GM10266 (cell line): ENCODE measurements around the gene SLC27A4.

Source experiments
- DNase-seq: peaks from one replicate; pipeline ENCODE4 v3.0.0; 2012; ENCODE audit errors: extremely low spot score
- CTCF ChIP-seq: IDR thresholded peaks from 2 replicates; pipeline ENCODE4 v1.5.1; 2012; ENCODE audit warnings: mild to moderate bottlenecking, low read depth; ENCODE audit not compliant: control insufficient read depth, insufficient read depth; ENCODE audit errors: missing control alignments

The SLC27A4 gene

GRCh38 chr9:128341435-128341849 lies 1.1 kb downstream of the SLC27A4 start:
- TF ChIP-seq CTCF: peak; percentile 76
- peak; percentile 89 for DNase-seq

DNA sequence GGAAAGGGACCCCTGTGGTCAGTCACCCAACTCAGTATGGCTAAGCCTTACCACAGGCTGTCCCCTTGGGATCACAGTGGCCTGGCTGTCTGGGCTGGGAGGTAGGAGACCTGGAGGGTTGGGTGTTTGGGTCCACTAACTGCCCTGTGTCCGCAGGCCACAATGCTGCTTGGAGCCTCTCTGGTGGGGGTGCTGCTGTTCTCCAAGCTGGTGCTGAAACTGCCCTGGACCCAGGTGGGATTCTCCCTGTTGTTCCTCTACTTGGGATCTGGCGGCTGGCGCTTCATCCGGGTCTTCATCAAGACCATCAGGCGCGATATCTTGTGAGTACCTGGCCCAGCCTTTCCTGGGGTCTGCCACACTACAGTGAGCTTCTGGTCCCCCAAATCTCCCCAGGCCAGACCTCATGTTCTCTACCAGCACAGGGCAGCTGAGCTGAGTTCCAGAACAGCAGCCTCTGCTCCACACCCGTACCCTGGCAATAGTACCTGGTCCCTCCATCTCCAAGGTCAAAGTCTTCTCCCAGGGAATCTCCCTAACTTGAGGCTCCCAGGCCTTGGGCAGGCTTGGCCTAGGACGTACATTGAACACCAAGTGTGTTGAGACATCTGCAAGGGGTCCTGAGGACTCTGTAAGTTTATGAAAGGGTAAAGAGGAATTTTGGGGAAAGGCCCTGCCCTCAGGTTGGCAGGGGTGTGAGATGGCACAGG lies 2.8 kb downstream of the SLC27A4 start:
- no peak for TF ChIP-seq CTCF
- no peak for DNase-seq

DNA sequence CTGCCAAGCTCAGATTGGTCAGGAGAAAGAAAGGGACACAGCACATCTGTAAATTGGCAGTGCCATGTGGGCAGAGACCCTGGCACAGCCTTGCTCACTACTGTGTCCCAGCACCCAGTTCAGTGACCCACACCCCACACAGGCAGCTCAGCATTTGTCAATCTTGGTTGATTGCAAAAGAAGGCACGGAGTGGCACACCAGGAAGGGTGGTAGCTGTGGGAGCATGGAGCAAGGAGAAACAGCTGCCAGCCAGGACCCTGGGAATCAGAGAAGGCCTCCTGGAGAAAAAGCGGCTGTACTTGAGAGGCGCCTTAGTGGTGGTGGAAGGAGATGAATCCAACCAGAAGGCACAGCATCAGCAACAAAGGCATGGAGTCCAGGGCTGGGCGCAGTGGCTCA lies 3.5 kb downstream of the SLC27A4 start:
- TF ChIP-seq CTCF: no peak
- DNase-seq: no peak

DNA sequence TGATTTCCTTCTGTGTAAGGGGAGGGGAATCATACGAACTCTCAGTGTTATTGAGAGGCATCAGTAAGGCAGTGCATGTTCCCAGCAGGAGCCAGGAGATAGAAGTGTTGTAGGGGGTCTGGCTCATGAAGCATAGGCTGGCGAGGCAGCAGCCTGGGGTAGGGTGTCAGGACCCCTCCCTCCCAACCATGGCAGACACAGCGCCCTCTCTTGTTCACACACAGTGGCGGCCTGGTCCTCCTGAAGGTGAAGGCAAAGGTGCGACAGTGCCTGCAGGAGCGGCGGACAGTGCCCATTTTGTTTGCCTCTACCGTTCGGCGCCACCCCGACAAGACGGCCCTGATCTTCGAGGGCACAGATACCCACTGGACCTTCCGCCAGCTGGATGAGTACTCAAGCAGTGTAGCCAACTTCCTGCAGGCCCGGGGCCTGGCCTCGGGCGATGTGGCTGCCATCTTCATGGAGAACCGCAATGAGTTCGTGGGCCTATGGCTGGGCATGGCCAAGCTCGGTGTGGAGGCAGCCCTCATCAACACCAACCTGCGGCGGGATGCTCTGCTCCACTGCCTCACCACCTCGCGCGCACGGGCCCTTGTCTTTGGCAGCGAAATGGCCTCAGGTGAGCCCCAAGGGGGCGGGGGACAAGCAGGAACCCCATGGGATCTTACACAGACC lies 4.7 kb downstream of the SLC27A4 start:
- no peak for DNase-seq
- TF ChIP-seq CTCF: no peak

GRCh38 chr9:128349125-128349524 lies 8.8 kb downstream of the SLC27A4 start:
- TF ChIP-seq CTCF: no peak
- no peak for DNase-seq

- TF ChIP-seq CTCF: no peak
- no peak for DNase-seq
These were observed 9.4 kb downstream of the SLC27A4 start for GRCh38 chr9:128349772-128350171.

DNA sequence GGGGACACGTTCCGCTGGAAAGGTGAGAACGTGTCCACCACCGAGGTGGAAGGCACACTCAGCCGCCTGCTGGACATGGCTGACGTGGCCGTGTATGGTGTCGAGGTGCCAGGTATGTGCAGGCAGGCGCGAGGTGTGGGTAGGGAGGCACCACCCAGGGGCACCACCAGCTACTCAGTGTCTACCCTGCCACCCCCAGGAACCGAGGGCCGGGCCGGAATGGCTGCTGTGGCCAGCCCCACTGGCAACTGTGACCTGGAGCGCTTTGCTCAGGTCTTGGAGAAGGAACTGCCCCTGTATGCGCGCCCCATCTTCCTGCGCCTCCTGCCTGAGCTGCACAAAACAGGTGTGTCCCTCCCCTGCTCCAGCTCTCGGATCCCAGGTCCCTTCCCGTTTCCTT lies 15.1 kb downstream of the SLC27A4 start:
- no peak for DNase-seq
- TF ChIP-seq CTCF: no peak
